Fibroblast of the conjunctiva (primary cell): ENCODE data around the gene PRC1.
"Not testable (repeated sequence)": the region's sequence is repeated elsewhere in the genome, so short reads cannot be mapped to it uniquely, and the experiment has no call there.

Experiments used
- DNase-seq: peaks from one replicate; pipeline ENCODE4 v3.0.0-alpha.2; 2010; ENCODE audit warnings: low read depth

The PRC1 gene, protein sequence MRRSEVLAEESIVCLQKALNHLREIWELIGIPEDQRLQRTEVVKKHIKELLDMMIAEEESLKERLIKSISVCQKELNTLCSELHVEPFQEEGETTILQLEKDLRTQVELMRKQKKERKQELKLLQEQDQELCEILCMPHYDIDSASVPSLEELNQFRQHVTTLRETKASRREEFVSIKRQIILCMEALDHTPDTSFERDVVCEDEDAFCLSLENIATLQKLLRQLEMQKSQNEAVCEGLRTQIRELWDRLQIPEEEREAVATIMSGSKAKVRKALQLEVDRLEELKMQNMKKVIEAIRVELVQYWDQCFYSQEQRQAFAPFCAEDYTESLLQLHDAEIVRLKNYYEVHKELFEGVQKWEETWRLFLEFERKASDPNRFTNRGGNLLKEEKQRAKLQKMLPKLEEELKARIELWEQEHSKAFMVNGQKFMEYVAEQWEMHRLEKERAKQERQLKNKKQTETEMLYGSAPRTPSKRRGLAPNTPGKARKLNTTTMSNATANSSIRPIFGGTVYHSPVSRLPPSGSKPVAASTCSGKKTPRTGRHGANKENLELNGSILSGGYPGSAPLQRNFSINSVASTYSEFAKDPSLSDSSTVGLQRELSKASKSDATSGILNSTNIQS

DNA sequence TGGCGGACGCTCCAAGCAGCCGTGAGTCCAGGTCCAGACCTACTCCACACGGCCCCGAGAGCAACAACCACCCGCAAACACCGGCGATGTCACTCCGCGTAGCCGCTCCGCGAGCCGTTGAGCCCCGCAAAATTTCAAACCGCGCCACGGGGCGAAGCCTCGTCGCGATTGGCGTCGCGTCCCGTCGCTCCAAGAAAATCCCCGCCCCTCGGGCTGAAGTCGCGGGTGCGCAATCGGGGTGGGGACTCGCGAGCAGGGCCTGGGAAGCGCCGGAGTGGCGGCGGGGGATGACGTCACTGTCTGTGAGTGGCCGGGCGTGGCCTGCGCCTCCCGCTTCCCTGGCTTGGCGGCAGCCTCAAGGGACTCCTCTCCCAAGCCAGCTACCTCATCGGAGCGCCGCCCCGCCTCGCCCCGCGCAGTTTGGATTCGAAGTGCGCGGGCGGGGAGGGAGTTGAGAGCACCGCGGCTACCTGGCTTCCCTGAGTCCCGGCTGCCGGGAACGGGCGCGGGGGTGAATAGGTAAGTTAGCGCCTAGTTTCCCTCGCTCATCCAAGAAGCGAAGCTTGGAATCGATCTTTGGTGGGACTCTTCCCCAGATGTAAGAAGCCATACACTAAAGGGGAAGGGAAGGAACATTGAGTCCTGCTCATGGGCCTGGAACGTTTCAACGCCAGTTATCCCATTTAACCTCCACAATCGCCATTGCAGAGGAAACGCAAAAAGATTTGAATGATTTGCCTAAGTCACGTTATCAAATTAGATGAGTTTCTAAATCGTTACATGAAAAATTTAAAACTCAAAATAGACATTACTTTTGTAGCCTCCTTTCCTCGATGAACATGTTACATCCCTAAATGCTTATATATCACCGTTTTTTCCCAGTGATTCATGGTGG is at the start of gene PRC1:
TSS of gene PRC1 (minus strand) at position 119 of the 895 bp plus-strand sequence. CDS start at position 1, 118 bp downstream.
- DNase-seq: peak; percentile 97

DNA sequence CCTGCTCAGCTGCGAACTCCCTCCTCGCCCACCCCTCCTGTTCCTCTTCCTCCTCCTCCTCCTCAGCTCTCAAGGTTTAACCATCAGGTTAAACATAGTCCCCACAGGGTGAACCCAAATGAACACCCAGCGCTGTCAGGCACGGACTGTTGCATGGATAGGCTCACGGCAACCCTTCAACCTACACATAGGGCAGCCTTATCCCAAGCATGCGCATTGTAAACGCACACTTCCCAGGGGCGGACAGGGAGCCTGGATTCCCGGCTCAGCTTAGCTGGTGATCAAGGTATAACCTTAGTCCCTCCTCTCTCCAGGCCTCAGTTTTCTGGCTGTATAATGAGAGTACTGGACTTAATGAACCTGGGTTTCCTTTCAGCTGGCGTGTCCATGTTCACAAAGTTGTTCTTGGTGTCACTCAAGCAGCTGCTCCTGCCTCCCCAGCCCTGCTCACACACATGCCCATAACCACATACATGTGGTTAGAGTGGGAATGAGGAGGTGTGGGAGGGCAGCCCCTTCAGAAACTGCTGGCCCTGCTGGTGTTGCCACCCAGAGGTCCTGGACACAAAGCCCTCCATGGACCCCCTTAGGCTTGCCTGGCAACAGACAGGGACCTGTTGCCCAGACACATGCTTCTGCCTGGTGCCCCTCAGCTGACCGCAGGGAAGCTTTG is 49.0 kb upstream of the PRC1 start:
- DNase-seq: no peak

DNA sequence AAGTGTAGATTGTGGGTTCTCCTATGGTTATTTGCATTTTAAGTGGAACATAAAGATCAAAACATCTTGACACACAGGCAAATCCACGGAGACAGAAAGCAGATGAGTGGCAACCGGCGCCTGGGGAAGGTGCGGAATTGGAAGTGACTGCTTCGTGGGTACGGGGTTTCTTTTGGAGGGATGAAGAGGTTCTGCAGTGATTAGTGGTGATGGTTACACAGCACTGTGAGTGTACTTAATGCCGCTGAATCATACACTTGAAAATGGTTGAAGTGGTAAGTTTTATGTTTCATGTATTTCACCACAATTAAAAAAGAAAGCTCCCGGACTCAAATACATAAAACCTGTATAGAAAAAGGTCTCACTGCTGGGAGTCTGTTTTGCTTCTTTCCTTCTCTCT is 46.5 kb upstream of the PRC1 start:
- DNase-seq: no peak

GRCh38 chr15:91039996-91040395 is 45.7 kb upstream of the PRC1 start:
- no peak for DNase-seq

DNA sequence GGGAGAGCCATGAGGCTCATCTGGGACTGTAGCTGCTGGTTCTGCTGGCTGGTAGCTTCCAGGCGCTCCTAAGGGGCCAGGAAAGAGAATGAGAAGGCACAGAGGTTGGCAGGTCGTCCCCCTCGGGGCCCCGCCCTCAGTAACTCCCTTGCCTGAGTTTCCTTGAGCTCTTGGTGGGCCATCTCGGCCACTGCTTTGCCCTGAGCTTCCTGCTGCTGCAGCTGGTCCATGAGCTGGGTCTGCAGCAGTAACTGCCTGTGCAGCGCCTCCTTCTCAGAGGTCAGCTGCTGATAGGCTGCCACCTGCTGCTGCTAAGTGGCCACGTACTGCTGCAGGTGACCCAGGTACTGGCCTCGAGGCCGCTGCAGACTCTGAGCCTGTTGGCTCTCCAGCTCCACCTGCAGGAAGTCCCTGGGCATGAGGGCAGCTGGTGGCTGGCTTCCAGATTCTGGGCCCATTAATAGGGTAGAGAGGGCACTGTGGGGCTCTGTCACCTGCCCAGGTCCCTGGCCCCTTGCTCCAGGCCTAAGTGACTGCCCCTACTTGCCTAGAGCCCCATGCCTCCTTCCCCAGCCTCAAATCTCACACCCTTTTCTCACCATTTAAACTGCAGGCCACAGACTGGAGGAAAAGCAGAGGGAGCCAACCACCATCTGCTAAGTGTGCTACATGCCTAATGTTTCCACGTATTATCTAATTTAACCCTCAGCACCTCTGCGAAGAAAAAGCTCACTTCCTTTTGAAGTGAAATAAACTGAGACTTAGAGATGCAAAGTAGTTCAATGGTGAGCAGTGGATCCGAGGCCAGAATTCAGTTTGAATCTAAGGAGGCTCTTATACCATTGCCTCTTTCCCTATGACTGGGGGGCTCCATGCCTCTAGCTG is 38.8 kb upstream of the PRC1 start:
- no peak for DNase-seq

DNA sequence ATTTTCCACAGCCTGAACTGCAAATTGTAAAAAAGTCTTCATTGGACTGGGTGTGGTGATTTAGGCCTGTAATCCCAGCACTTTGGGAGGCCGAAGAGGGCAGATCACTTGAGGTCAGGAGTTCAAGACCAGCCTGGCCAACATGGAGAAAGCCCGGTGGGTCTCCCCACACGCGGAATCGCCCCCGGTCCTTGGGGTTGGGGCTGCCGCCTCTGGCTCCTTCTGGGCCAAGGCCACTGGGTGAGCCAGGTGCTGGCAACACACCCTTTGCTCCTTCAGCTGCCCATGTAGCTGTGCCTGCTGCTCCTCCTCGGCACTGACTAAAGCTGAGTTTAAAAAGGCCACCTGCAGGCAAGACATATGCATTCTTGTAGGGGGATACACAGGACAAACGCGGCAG is 37.5 kb upstream of the PRC1 start:
- no peak for DNase-seq

- DNase-seq: no peak
These were observed 33.3 kb upstream of the PRC1 start for GRCh38 chr15:91027677-91028076.

GRCh38 chr15:91023720-91024119 is 29.4 kb upstream of the PRC1 start:
- no peak for DNase-seq

GRCh38 chr15:91022832-91023129 is 28.4 kb upstream of the PRC1 start:
- DNase-seq: no peak

- DNase-seq: peak; percentile 49
These were observed 27.9 kb upstream of the PRC1 start, which contains the start of gene VPS33B for GRCh38 chr15:91022075-91022831. VPS33B (minus strand) TSS chr15:91022594; CDS start chr15:91022249, 345 bp downstream.

GRCh38 chr15:91021516-91022074 is 27.3 kb upstream of the PRC1 start:
- no peak for DNase-seq

GRCh38 chr15:91018158-91018557 is 23.8 kb upstream of the PRC1 start:
- no peak for DNase-seq

GRCh38 chr15:91017716-91018115 is 23.4 kb upstream of the PRC1 start:
- no peak for DNase-seq

GRCh38 chr15:91013701-91014100 is 19.4 kb upstream of the PRC1 start:
- DNase-seq: not testable (repeated sequence)

DNA sequence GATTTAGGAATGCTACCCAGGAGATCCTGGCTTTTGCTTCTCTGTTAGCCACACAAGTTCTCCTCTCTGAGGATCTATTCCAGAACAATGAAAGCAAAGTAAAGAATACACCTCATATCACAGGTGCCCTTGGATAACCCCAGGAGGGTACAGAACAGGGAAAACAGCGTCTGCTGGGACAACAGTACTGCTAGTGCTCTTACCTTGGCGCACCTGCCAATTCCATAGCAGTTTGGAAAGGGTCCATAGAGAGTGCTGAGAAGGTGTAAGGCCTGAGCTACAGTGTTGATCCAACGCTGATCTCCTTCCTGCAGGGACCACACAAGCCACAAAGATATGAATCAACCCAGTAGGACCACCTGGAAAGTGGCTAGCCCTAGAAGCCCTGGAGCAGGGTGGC is 12.9 kb upstream of the PRC1 start:
- DNase-seq: no peak

GRCh38 chr15:91001209-91001608 is 6.9 kb upstream of the PRC1 start:
- no peak for DNase-seq

DNA sequence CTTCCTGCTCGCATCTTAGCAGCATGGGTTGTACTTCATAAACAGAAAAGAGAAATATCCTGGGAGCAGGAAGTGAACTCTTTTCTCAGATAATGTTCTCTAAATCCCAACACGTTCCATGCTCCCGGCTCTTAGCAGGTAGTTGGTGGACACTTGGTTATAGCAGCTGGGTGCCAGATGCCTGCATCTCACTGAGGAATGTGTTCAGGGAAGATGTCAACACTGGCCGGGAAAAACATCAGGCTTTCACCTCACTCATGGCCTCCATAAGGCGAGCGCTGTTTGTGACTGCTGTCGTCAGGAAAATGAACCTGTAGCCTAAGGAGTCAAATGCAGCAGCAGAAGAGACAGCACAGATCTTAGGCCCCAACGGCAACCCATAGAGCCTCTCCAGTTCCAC is 4.4 kb upstream of the PRC1 start:
- DNase-seq: no peak

GRCh38 chr15:90994059-90994416 is 297 bp downstream of the PRC1 start:
- DNase-seq: no peak

DNA sequence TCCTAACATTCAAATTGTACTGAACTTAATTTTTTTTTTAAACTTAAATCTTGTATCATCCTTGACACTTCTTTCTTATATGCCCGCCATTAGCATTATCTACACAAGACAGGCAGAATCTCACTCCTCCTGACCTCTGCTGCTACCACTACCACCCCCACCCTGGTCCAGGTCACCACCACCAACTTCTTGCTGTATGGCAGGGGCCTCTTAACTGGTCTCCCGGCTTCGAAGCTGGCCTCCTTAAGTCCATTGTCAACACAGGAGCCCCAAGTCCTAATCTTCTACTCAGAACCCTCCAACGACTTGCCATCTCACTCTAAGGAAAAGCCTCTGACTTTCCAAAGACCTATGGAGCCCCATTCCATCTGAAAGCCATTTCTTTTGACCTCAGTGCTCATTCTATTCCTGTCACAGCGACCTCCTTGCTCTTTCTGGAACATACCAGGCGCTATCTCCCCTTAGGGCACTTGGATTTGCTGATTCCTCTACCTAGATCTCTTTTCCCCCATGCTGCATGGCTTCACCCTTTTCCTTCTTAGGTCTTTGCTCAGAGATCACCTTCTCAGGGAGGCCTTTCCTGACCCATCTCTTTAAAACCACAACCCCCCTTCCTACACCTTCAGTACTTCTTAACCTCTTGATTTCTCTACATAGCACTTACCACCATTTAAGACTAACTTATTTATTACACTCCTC is 2.6 kb downstream of the PRC1 start:
- DNase-seq: no peak

DNA sequence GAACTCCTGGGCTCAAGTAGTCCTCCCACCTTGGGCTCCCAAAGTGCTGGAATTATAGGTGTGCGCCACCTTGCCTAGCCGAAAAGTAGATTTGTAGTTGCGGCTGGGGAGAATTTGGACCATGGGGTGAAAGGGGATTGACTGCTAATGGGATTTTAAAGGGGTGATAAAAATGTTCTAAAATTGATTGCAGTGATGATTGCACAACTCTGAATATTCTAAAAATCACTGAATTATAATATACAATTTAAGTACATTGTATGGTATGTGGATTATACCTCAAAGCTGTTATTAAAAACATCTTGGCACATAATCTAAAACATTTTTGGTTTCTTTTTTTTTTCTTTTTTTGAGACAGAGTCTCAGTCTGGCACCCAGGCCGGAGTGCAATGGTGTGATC is 3.9 kb downstream of the PRC1 start:
- no peak for DNase-seq
